ENCODE results near the gene DVL1. TPM values are rescaled to one million over a fixed set of nuclear protein-coding genes. Genes with fewer than 3 reads are reported as not detected.

Gene DVL1
- total RNA-seq, 2 experiments from 2014 or later: 37.2 to 39.2 TPM

- Mint-ChIP-seq H3K27me3 (no peaks in the 10 kb centered on the region), H3K4me3 (no peak overlapping the region), H3K4me1 (ENCODE audit: low read depth) (peaks cover 4% of the 10 kb centered on the region), H3K27ac (no peak overlapping the region), H3K9me3 (no peaks in the 10 kb centered on the region), H3K36me3 (ENCODE audit: low read depth) (peaks cover 2% of the 10 kb centered on the region)
- ChIA-PET CTCF (no interaction called here), POLR2A (interaction anchor here (1.1 to 1.4 kb wide), 3 partner anchors 11 to 19 kb away, joined by 3 to 4 read pairs (median 3); no protein-coding TSS in a partner anchor)
- no peak for TF ChIP-seq CTCF (IDR thresholded peaks at IDR 0.05)
- intact Hi-C loops (cut with micrococcal nuclease): no loop called here
- ATAC-seq (no peak), DNase-seq (no peak)
Observed at GRCh38 chr1:1380860-1381259, 31.6 kb upstream of the DVL1 start.

- no peaks in the 10 kb centered on the region for H3K27me3 Mint-ChIP-seq
- intact Hi-C loops (cut with micrococcal nuclease): no loop called here
- H3K36me3 Mint-ChIP-seq (ENCODE audit: low read depth): peaks cover 9% of the 10 kb centered on the region
- ATAC-seq (no peak), DNase-seq (no peak)
- peaks cover 15% of the 10 kb centered on the region for H3K4me1 Mint-ChIP-seq (ENCODE audit: low read depth)
- POLR2A ChIA-PET: interaction anchor here (1.1 to 1.2 kb wide), 2 partner anchors 12 to 22 kb away, joined by 3 to 4 read pairs; partner anchors contain the start of gene CCNL2
- no peak overlapping the region for H3K4me3 Mint-ChIP-seq
- no peak for TF ChIP-seq CTCF (IDR thresholded peaks at IDR 0.05)
- CTCF ChIA-PET: interaction anchor here (1.5 to 1.8 kb wide), 3 partner anchors 22 to 255 kb away, joined by 3 to 6 read pairs (median 6); partner anchors contain the start of gene CCNL2
- no peak overlapping the region for H3K27ac Mint-ChIP-seq
- no peaks in the 10 kb centered on the region for H3K9me3 Mint-ChIP-seq
Observed at GRCh38 chr1:1377540-1378205, 28.5 kb upstream of the DVL1 start.

DNA sequence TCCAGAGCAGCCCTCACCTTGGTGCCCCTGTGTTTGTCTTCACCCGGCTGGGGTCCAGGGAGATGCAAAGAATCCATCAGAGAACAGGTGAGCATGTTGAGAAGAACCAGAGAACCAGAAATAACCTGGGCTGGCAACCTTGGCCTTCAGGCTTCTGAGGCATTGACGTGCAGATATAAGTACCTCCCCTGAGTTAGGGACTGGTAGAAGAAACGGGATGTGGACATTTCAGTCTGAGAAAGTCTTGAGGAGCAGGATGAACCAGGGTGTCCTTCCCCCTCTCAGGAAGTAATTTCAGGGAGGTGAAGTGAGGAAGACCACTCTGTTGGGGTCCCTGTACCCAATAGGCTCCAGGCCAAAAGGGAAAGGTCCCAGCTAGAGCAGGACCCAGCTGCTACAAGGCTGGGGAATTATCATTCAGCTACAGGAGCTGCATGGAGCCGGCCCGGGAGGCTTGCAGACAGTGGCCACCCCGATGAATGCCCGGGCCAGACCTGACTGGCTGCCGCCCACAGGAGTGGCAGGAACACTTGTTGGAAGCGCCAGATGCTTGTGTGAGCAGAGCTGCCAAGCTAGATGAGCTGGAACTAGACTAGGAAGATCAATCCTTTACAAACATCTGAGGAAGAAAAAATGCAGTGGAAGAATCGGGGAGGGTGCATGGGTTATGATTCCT is 27.5 kb upstream of the DVL1 start:
- CTCF ChIA-PET: no interaction called here
- Mint-ChIP-seq H3K27ac (peak overlapping the region; percentile 43), H3K4me3 (peak overlapping the region; percentile 86), H3K27me3 (no peaks in the 10 kb centered on the region), H3K9me3 (no peaks in the 10 kb centered on the region), H3K36me3 (ENCODE audit: low read depth) (peaks cover 9% of the 10 kb centered on the region), H3K4me1 (ENCODE audit: low read depth) (peaks cover 21% of the 10 kb centered on the region)
- intact Hi-C loops (cut with micrococcal nuclease): no loop called here
- no peak for TF ChIP-seq CTCF (IDR thresholded peaks at IDR 0.05)
- no peak for DNase-seq
- no peak for ATAC-seq
- POLR2A ChIA-PET: interaction anchor here (1.2 to 3.1 kb wide), 2 partner anchors 23 kb away, joined by 4 to 24 read pairs; partner anchors contain the start of gene CCNL2

DNA sequence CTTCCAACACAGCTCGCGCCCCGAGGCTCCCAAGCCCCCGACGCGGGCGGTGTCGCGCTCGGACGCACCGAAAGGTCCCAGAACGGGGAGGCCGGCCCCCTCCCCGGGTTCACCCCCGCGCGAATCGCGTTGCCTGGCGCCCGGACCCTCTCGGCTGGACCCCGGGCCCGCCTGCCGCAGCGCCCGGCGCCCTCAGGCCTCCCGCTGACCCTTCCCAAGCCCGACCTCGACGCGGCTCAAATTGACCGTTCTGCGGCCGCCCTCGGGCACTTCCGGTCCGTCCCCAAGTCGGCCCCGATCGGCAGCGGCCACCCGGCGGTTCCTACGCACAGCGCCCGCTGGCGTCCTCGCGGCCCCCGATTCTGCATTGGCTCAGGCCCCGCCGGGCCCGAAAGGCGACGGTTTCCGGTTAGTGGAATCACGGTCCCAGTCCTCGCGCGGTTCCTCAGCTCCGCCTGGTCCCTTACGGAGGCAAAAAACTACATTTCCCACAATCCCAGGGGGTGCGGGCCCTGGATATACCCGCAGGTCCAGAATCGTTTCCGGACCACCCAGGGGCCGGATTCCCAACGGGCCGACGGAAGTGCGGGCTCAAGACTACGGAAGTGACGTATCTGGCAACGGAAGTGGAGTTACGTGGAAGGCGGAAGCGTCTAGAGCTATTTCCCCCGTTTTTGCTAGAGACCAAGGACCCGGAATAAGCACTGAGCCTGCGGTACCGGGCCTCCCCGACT is 25.9 kb upstream of the DVL1 start, which contains the start of gene AURKAIP1:
AURKAIP1 (minus strand) TSS at position 279 of the 734 bp plus-strand sequence. CDS start 451 bp downstream, outside the sequence.
- ChIA-PET POLR2A (interaction anchor here (0.6 to 3.1 kb wide), 13 partner anchors 11 to 362 kb away, joined by 3 to 24 read pairs (median 4); partner anchors contain the start of genes CCNL2, ISG15 and MRPL20), CTCF (interaction anchor here (1.0 to 2.3 kb wide), 5 partner anchors 24 to 260 kb away, joined by 3 to 12 read pairs (median 4); partner anchors contain the start of gene CCNL2)
- Mint-ChIP-seq H3K27ac (peak within 1 kb of the TSS; percentile 96), H3K4me1 (ENCODE audit: low read depth) (peaks cover 31% of the 10 kb centered on the region), H3K27me3 (no peaks in the 10 kb centered on the region), H3K36me3 (ENCODE audit: low read depth) (peaks cover 9% of the 10 kb centered on the region), H3K4me3 (peak within 1 kb of the TSS; percentile 86), H3K9me3 (no peaks in the 10 kb centered on the region)
- peak; percentile 99 for DNase-seq
- intact Hi-C loops (cut with micrococcal nuclease): no loop called here
- peak; percentile 91 for ATAC-seq
- no peak for TF ChIP-seq CTCF (IDR thresholded peaks at IDR 0.05)
